A549 (cell line): ENCODE data around the gene FAM174C.

Source experiments
- CTCF ChIP-seq: fragments of >200 bp; sonication (Bioruptor Twin); formaldehyde crosslinking; IDR thresholded peaks from 3 replicates; pipeline ENCODE4 v1.5.1; 2016
- ELK1 ChIP-seq: fragments of 150-350 bp; IDR thresholded peaks from 2 replicates; pipeline ENCODE4 v1.6.1; 2014; ENCODE audit warnings: low read depth, mild to moderate bottlenecking, low read length
- HMGXB4 ChIP-seq: fragments of 250-450 bp; sonication (Bioruptor Pico); IDR thresholded peaks from 2 replicates; pipeline ENCODE4 v1.5.0; 2021; ENCODE audit warnings: mild to moderate bottlenecking, moderate library complexity, borderline replicate concordance
- JUNB ChIP-seq: fragments of >200 bp; sonication (Bioruptor Twin); formaldehyde crosslinking; IDR thresholded peaks from 2 replicates; pipeline ENCODE4 v1.6.1; 2016
- KDM1A ChIP-seq: fragments of 200-600 bp; sonication (generic); IDR thresholded peaks from 2 replicates; pipeline ENCODE4 v1.6.1; 2016; ENCODE audit warnings: low read depth, mild to moderate bottlenecking
- MAX ChIP-seq: IDR thresholded peaks from 2 replicates; pipeline ENCODE4 v1.6.1; 2012
- NR3C1 ChIP-seq: fragments of >200 bp; sonication (Bioruptor Twin); formaldehyde crosslinking; IDR thresholded peaks from 3 replicates; pipeline ENCODE4 v1.6.1; 2017
- POLR2A ChIP-seq: IDR thresholded peaks from 2 replicates; pipeline ENCODE4 v1.6.1; 2012; ENCODE audit warnings: mild to moderate bottlenecking, low read length
- RFX5 ChIP-seq: fragments of 450-650 bp; IDR thresholded peaks from 2 replicates; pipeline ENCODE4 v1.7.1; 2014; ENCODE audit warnings: antibody characterized with exemption, mild to moderate bottlenecking, moderate library complexity
- SREBF2 ChIP-seq: fragments of 450-650 bp; IDR thresholded peaks from 2 replicates; pipeline ENCODE4 v1.6.1; 2014; ENCODE audit warnings: mild to moderate bottlenecking, moderate library complexity

- TF ChIP-seq CTCF (no peak), JUNB (no peak), ELK1 (no peak), MAX (no peak), SREBF2 (no peak), RFX5 (no peak), POLR2A (no peak), KDM1A (no peak), NR3C1 (no peak), HMGXB4 (CRISPR knock-in tag) (no peak)
Measured at GRCh38 chr19:1292419-1293151, 17.3 kb downstream of the FAM174C start.
